HG02884 (cell line): ENCODE measurements around the gene PPP1R3E.
"Not testable (repeated sequence)": the region's sequence is repeated elsewhere in the genome, so short reads cannot be mapped to it uniquely, and the experiment has no call there.

Experiments used
- ATAC-seq: cut with Tn5 transposase; IDR thresholded peaks from one replicate; pipeline ENCODE4 v1.9.1; 2021; ENCODE audit warnings: mild to moderate bottlenecking, moderate library complexity; ENCODE audit not compliant: unreplicated experiment

Gene PPP1R3E

GRCh38 chr14:23297611-23298277 is 4.9 kb downstream of the PPP1R3E start:
- ATAC-seq, result no peak

DNA sequence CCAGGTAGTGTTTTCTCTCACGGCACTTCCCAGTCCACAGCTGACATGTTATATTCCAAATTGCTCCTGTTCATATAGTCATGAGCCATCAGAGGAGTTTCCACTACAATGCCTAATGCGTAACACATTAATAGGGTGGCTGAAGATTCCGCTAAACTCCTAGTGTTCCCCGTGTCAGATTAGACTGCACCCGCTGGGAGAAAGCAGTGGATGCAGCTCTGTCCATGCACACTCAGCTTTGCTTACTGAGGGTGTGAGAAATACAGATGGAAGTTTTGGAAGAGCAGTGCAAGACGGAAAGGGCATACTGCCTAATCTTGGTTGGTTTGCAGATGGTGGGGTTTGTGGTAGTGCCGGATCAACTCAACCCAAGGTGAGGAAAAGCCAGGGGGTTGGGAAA is 5.6 kb downstream of the PPP1R3E start:
- no peak for ATAC-seq

- no peak for ATAC-seq
Observed at GRCh38 chr14:23296012-23296777, 6.5 kb downstream of the PPP1R3E start.

GRCh38 chr14:23294734-23295561 is 7.7 kb downstream of the PPP1R3E start:
- ATAC-seq, result no peak

DNA sequence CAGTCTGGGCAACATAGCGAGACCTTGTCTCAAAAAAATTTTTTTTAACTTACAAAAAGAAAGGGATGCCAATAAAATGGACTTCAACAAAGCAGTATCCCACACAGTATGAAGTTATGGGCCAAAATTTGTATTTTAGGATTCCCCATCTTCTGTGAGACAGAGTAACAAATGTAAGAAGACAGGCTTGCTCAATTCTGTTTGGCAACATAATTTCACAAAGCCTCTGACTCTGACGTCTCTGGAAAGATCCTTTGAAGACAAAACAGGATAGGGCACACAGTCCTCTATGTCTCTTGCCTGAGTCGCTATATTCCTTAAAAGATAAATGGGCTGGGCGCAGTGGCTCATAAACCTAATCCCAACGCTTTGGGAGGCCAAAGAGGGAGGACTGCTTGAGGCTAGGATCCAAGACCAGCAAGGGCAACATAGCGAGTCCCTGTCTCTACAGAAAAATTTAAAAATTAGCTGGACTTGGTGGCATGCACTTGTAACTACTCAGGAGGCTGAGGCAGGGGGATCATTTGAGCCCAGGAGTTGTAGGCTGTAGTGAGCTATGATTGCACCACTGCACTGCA is 15.7 kb downstream of the PPP1R3E start:
- no peak for ATAC-seq

DNA sequence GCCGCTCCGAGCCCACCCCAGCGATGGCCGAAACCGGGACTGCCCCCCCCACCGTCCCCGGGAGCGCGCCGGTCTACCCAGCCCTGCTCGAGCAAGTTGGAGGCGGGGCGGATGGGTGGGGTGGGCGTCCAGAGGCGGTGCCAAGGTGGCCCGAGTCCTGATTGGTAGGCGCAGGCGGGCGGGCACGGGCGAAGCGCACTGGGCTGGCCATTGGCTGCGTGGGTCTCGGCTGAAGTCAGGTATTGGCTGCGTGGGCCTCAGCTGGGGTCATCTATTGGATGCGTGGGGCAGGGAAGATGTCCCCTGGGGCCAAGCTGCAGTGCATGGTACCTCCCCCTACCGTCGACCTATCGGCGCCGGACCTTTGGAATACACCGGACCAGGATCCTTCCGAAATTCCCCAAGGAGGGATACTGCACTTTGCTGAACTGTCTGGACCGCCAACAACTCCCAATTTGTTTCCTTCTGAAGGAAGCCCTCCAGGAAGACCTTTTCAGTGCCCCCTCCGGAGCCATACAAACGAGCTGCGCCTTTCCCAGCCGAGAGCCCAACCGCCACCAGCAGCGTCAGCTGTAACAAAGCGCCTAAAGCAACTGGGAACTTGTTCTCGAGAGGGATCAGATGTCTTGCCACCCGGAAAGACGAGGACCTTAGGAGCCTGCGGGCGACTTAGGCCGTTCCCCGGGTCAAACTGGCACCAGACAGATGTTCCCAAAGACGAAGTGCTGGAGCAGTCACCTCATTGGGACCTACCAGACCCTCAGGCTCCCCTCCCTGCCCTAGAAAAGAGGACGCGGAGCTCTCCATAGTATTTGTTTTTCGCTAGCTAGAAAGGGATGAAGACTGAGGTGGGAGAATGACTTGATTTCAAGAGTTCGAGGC is 16.4 kb downstream of the PPP1R3E start, which contains the start of gene HOMEZ:
TSS of gene HOMEZ (minus strand) at position 113 of the 882 bp plus-strand sequence. CDS start 180 bp downstream, outside the sequence.
- ATAC-seq, result peak; percentile 94

DNA sequence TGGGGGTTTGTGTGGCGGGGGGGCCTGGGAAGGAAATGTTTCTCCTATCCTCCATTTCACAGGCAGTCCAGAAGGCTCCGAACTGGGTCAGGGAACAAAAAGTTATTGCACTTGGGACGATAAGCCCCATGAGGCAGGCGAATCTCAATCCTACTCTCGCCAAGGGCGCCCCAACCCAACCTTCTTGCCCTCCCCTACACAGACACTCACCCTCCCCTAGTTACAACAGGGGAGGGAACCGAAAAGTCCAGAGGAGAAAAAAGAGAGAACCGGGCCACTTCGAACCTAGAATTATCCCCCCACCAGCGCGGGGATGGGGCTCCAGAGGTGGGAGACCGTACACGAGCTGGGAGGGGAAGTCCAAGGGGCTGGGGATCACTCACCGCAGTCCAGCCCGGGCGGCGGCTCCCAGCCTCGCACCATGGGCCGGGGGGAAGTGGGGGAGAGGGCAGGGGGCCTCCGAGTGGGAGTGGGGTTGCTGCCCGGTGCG is 17.1 kb downstream of the PPP1R3E start:
- peak; percentile 11 for ATAC-seq

- no peak for ATAC-seq
Observed at GRCh38 chr14:23284654-23285529, 17.8 kb downstream of the PPP1R3E start.

- ATAC-seq, result no peak
Observed at GRCh38 chr14:23281247-23281646, 21.4 kb downstream of the PPP1R3E start.

DNA sequence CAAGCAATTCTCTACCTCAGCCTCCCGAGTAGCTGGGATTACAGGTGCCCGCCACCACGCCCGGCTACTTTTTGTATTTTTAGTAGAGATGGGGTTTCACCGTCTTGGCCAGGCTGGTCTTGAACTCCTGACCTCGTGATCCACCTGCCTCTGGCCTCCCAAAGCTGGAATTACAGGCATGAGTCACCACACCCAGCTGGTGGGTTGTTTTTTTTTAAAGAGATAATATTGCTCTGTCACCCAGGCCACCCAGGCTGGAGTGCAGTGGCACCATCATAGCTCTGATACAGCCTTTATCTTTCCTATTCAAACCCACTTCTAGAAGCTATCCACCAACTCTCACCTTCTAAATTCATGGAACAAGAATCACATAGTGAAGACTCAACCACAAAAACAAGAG is 24.7 kb downstream of the PPP1R3E start:
- ATAC-seq, result not testable (repeated sequence)

DNA sequence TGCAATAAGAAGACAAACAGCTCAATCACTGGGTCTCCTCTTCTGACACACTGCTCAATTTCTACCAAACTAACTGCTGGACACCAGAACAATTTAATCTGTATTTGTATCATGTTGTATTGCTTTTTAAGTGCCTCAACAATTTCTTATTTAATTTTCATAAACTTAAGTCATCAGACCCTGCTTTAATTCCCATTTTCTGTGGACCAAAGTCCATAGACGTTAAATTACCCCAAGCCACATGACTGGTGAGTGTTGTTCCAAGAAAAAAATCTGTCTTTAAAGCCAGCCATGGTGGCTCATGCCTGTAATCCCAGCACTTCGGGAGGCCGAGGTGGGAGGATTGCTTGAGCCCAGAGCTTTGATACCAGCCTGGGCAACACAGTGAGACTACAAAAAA is 25.5 kb downstream of the PPP1R3E start:
- ATAC-seq, result no peak

GRCh38 chr14:23275412-23275811 is 27.2 kb downstream of the PPP1R3E start:
- no peak for ATAC-seq

DNA sequence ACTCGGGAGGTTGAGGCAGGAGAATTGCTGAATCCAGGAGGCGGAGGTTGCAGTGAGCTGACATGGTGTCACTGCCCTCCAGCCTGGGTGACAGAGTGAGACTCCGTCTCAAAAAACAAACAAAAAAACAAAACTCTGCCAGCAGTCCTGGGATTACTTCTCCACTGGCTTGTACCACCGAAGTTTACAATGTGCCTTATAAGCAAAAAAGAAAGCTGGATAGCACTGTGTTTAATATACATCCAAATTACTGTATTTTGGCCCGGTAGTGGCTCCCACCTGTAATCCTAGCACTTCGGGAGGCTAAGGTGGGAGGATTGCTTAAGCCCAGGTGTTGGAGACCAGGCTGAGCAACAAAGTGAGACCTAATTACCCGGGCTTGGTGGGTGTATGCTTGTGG is 33.5 kb downstream of the PPP1R3E start:
- ATAC-seq, result no peak

GRCh38 chr14:23260849-23261248 is 41.8 kb downstream of the PPP1R3E start:
- not testable (repeated sequence) for ATAC-seq

GRCh38 chr14:23259426-23259825 is 43.2 kb downstream of the PPP1R3E start:
- no peak for ATAC-seq

GRCh38 chr14:23258256-23258655 is 44.4 kb downstream of the PPP1R3E start:
- ATAC-seq, result no peak

DNA sequence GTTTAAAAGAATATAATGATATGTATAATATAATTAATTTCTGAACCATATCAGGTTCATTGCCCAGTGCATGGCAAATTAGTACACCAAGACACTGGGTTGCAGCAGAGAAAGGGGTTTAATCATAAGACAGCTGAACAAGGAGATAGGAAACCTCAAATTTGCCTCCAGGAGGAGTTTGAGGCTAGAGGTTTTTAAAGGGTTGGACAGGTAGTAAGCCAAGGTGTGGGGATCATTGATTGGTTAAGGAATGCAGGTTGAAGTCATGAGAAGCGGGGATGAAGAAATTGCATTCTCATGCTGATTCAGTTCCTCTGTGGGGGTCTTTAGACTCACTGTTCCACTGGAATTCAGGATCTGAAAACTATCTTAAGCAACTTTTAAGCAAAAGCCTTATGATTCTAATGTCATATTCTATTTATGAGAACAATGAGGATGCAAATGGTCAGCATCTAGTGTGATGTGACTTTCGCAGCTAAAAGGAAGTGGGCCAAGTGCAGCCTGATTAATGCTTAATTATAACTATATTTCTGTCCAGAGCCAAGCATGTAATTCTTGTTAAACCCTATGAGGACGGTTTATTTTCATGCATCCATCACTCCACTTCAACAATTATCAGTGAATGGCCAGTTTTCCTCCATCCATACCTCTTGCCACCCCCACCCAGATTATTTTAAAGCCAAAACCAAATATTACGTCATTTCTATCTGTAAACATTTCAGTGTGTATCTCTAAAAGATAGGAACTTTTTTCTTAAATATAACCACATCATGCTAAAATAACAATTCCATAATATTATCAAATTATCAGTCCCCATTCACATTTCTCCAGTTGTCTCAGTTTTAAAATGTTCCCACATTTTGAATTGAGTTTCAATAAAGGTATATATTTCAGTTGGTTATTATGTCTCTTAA is 50.0 kb downstream of the PPP1R3E start:
- no peak for ATAC-seq

GRCh38 chr14:23252006-23252405 is 50.7 kb downstream of the PPP1R3E start:
- ATAC-seq, result no peak
